KOPT-K1 (cell line): Measurements from ENCODE around the gene PARD3B.

Source experiments
- H3K27ac ChIP-seq: fragments of 200-600 bp; sonication (generic); 2 replicates; pipeline ENCODE4 v1.5.1; 2016; ENCODE audit warnings: antibody characterized with exemption, mild to moderate bottlenecking, low read depth, low read length; ENCODE audit not compliant: poor library complexity, severe bottlenecking
- H3K36me3 ChIP-seq: fragments of 200-600 bp; sonication (generic); 2 replicates; pipeline ENCODE4 v1.5.1; 2017; ENCODE audit warnings: antibody characterized with exemption, mild to moderate bottlenecking, low read length, moderate library complexity; ENCODE audit not compliant: insufficient read depth
- H3K9me3 ChIP-seq: fragments of 200-600 bp; sonication (generic); 2 replicates; pipeline ENCODE4 v1.5.1; 2017; ENCODE audit warnings: antibody characterized with exemption, low read length, mild to moderate bottlenecking; ENCODE audit not compliant: insufficient read depth, poor library complexity, severe bottlenecking

Gene PARD3B

GRCh38 chr2:205014201-205014600 lies 468.9 kb downstream of the PARD3B start:
- H3K27ac ChIP-seq = no peak overlapping the region
- no peaks in the 10 kb centered on the region for H3K36me3 ChIP-seq
- no peaks in the 10 kb centered on the region for H3K9me3 ChIP-seq

- H3K36me3 ChIP-seq = no peaks in the 10 kb centered on the region
- no peaks in the 10 kb centered on the region for H3K9me3 ChIP-seq
- no peak overlapping the region for H3K27ac ChIP-seq
Observed at GRCh38 chr2:205017381-205017780, 472.1 kb downstream of the PARD3B start.

GRCh38 chr2:205017912-205018311 lies 472.6 kb downstream of the PARD3B start:
- Histone ChIP-seq H3K9me3 (no peaks in the 10 kb centered on the region), H3K27ac (no peak overlapping the region), H3K36me3 (no peaks in the 10 kb centered on the region)

- Histone ChIP-seq H3K27ac (no peak overlapping the region), H3K36me3 (no peaks in the 10 kb centered on the region), H3K9me3 (no peaks in the 10 kb centered on the region)
Observed at GRCh38 chr2:205020673-205021072, 475.4 kb downstream of the PARD3B start.

- H3K9me3 ChIP-seq = no peaks in the 10 kb centered on the region
- no peaks in the 10 kb centered on the region for H3K36me3 ChIP-seq
- H3K27ac ChIP-seq = no peak overlapping the region
Observed at GRCh38 chr2:205022841-205023240, 477.6 kb downstream of the PARD3B start.

GRCh38 chr2:205024822-205025518 lies 479.7 kb downstream of the PARD3B start:
- Histone ChIP-seq H3K9me3 (no peaks in the 10 kb centered on the region), H3K36me3 (no peaks in the 10 kb centered on the region), H3K27ac (no peak overlapping the region)

GRCh38 chr2:205025580-205026240 lies 480.4 kb downstream of the PARD3B start:
- Histone ChIP-seq H3K9me3 (no peaks in the 10 kb centered on the region), H3K27ac (no peak overlapping the region), H3K36me3 (no peaks in the 10 kb centered on the region)

- H3K27ac ChIP-seq = no peak overlapping the region
- no peaks in the 10 kb centered on the region for H3K9me3 ChIP-seq
- no peaks in the 10 kb centered on the region for H3K36me3 ChIP-seq
Observed at GRCh38 chr2:205030695-205031094, 485.4 kb downstream of the PARD3B start.

- Histone ChIP-seq H3K36me3 (no peaks in the 10 kb centered on the region), H3K27ac (no peak overlapping the region), H3K9me3 (no peaks in the 10 kb centered on the region)
Observed at GRCh38 chr2:205032093-205032551, 486.8 kb downstream of the PARD3B start.

- Histone ChIP-seq H3K36me3 (no peaks in the 10 kb centered on the region), H3K9me3 (no peaks in the 10 kb centered on the region), H3K27ac (no peak overlapping the region)
Observed at GRCh38 chr2:205033431-205033830, 488.2 kb downstream of the PARD3B start.

GRCh38 chr2:205034034-205034433 lies 488.8 kb downstream of the PARD3B start:
- Histone ChIP-seq H3K27ac (no peak overlapping the region), H3K36me3 (no peaks in the 10 kb centered on the region), H3K9me3 (no peaks in the 10 kb centered on the region)

- Histone ChIP-seq H3K36me3 (no peaks in the 10 kb centered on the region), H3K27ac (no peak overlapping the region), H3K9me3 (no peaks in the 10 kb centered on the region)
Observed at GRCh38 chr2:205040323-205040722, 495.0 kb downstream of the PARD3B start.

- no peaks in the 10 kb centered on the region for H3K9me3 ChIP-seq
- no peak overlapping the region for H3K27ac ChIP-seq
- H3K36me3 ChIP-seq = no peaks in the 10 kb centered on the region
Observed at GRCh38 chr2:205041472-205042130, 496.3 kb downstream of the PARD3B start.

- Histone ChIP-seq H3K27ac (no peak overlapping the region), H3K9me3 (no peaks in the 10 kb centered on the region), H3K36me3 (no peaks in the 10 kb centered on the region)
Observed at GRCh38 chr2:205043285-205043684, 498.0 kb downstream of the PARD3B start.

GRCh38 chr2:205045706-205046105 lies 500.4 kb downstream of the PARD3B start:
- H3K27ac ChIP-seq = no peak overlapping the region
- no peaks in the 10 kb centered on the region for H3K9me3 ChIP-seq
- H3K36me3 ChIP-seq = no peaks in the 10 kb centered on the region
